AG04450 (cell line): ENCODE results near the gene ADRA2B. TPM values are rescaled to one million over a fixed set of nuclear protein-coding genes. Genes with fewer than 3 reads are reported as not detected.

Experiments
- CTCF ChIA-PET: fragments of 300-600, 350-600 bp; formaldehyde crosslinking; extraction: SDS; loops from one replicate; lab custom pipeline; 2022; ENCODE audit warnings: antibody characterized with exemption, inconsistent platforms; lab: Charles Lee
- POLR2A ChIA-PET: fragments of 350-600 bp; formaldehyde crosslinking; extraction: SDS; loops from one replicate; lab custom pipeline; 2021; ENCODE audit warnings: antibody characterized with exemption, inconsistent platforms; lab: Yijun Ruan, JAX
- DNase-seq: peaks from one replicate; pipeline ENCODE4 v3.0.0-alpha.2; 2011; ENCODE audit warnings: low read depth, low spot score
- H3K27ac ChIP-seq: one replicate; pipeline ENCODE4 v1.5.1; 2012; ENCODE audit warnings: low read depth, low read length, control low read depth
- H3K27me3 ChIP-seq: one replicate; pipeline ENCODE4 v1.6.0; 2012; ENCODE audit warnings: low read length; ENCODE audit not compliant: control insufficient read depth, insufficient read depth
- H3K4me3 ChIP-seq: 2 replicates; pipeline ENCODE4 v1.5.1; 2011; ENCODE audit warnings: mild to moderate bottlenecking, low read depth, low read length, control low read depth
- H3K9me3 ChIP-seq: 2 replicates; pipeline ENCODE4 v1.5.1; 2012; ENCODE audit warnings: low read length; ENCODE audit not compliant: control insufficient read depth, insufficient read depth
- CTCF ChIP-seq: IDR thresholded peaks from 2 replicates; pipeline ENCODE4 v1.5.1; 2011; ENCODE audit warnings: low read depth, low read length, control low read depth, inconsistent platforms
- polyA plus RNA-seq: library from polyadenylated mRNA; depleted of rRNA; stranded (reverse); fragments of >200 nt; gene quantifications from 2 replicates; pipeline ENCODE4 v1.2.3, GENCODE V29; 2011

ADRA2B gene
- polyA plus RNA-seq, 1 experiment, result not detected

GRCh38 chr2:96156926-96157648 is 40.7 kb upstream of the ADRA2B start:
- CTCF ChIA-PET, result interaction anchor here (0.8 kb wide), 1 partner anchor 18 kb away, joined by 5 read pairs; no protein-coding TSS in a partner anchor
- POLR2A ChIA-PET, result no interaction called here
- no peak for DNase-seq
- H3K27ac ChIP-seq, result no peak overlapping the region
- H3K9me3 ChIP-seq, result 0 out of 2 replicates have a peak, but pooled peaks cover 3% of the 10 kb centered on the region
- TF ChIP-seq CTCF, result no peak
- no peak overlapping the region for H3K4me3 ChIP-seq
- H3K27me3 ChIP-seq, result peaks cover 14% of the 10 kb centered on the region

DNA sequence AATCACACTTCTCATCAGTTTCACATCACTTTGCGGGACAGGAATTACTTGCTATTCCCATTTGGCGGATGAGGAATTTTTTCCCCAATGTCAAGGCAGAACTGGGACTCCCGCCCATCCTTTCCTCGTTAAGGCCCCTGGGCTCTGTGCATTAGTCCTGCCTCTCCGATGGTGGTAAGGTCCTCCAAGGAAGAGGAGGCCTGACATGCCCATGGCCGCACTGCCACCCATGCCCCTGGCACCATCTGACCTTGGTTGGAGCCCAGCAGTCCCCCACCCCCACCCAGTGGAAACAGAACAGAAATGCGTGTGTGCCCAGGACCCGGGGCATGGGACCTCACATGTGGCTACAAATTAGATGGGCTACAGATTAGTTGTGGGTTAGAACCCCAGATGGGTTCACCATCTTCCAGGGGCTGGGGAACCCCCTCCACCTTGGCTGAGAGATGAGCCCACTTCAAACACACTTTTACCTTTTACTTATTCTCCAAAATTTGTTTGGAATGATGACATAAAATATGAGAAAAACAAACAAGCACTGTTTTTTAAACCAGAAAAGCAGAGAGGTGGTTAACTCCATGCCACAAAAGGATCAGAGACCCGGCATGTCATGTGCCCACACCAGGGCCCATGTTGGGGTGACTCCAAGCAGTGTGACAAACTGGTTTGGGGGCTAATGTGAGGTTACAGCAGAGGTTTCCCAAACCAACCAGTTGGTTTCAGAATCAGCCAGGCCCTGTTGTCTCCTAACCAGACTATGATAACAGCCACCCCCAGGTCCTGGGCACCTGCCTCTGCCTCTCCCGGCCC is 39.8 kb upstream of the ADRA2B start:
- ChIA-PET CTCF (interaction anchor here (0.8 kb wide), 1 partner anchor 19 kb away, joined by 5 read pairs; no protein-coding TSS in a partner anchor), POLR2A (no interaction called here)
- H3K27me3 ChIP-seq, result peaks cover 14% of the 10 kb centered on the region
- no peak for TF ChIP-seq CTCF
- no peak overlapping the region for H3K4me3 ChIP-seq
- 0 out of 2 replicates have a peak, but pooled peaks cover 3% of the 10 kb centered on the region for H3K9me3 ChIP-seq
- no peak overlapping the region for H3K27ac ChIP-seq
- no peak for DNase-seq

DNA sequence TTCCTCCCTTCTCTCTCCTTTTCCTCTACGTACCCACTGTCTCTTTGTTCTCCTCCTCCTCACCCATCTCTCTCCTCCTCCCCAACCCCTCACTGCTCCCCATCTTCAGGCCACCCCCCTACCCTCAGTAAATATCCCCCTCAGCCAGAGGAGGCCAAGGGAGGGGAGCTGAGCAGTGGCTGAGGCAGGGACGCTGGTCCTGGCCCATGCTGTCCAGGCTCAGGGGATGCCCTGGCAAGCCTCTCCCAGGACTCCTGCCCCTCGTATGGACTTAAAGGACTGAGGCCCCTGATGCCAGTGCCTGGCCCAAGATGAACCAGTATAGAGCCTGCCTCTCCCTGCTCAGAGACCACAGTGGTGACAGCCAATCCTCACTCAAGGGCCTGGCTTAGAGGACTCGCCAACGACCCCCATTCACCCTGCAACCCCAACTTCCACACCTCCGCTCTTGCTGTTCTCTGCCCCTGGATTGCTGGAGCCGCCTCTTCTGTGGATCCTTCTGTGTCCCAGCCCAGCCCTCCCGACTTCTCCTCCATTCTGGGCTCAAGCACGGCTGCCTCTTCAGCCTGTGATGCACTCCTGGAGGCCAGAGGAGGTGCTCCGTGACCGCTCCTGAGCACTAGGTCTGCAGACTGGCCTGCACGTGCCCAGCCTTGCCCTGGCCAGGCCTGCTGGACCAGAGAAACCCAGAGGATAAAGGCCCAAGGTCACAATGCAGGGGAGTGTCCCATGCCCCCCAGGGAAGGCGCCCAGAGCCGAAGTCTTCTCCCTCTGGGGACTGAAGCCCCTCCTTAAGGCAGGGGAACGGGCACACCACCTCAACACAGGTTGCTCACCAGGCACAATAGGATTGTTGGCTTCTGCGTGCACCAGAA is 38.4 kb upstream of the ADRA2B start:
- TF ChIP-seq CTCF, result no peak
- no peaks in the 10 kb centered on the region for H3K9me3 ChIP-seq
- no peak for DNase-seq
- CTCF ChIA-PET, result no interaction called here
- no peak overlapping the region for H3K27ac ChIP-seq
- H3K27me3 ChIP-seq, result peaks cover 12% of the 10 kb centered on the region
- POLR2A ChIA-PET, result no interaction called here
- no peak overlapping the region for H3K4me3 ChIP-seq

- no peak overlapping the region for H3K27ac ChIP-seq
- ChIA-PET CTCF (no interaction called here), POLR2A (no interaction called here)
- DNase-seq, result no peak
- no peak overlapping the region for H3K4me3 ChIP-seq
- TF ChIP-seq CTCF, result no peak
- H3K27me3 ChIP-seq, result peaks cover 8% of the 10 kb centered on the region
- no peaks in the 10 kb centered on the region for H3K9me3 ChIP-seq
Measured at GRCh38 chr2:96153991-96154431, 37.6 kb upstream of the ADRA2B start.
